Measurements from ENCODE around the gene TPM1. TPM values are rescaled to one million over a fixed set of nuclear protein-coding genes. Genes with fewer than 3 reads are reported as not detected.

TPM1 gene
- total RNA-seq, 2 donors from 2014 or later: 10.4 to 32.4 TPM

DNA sequence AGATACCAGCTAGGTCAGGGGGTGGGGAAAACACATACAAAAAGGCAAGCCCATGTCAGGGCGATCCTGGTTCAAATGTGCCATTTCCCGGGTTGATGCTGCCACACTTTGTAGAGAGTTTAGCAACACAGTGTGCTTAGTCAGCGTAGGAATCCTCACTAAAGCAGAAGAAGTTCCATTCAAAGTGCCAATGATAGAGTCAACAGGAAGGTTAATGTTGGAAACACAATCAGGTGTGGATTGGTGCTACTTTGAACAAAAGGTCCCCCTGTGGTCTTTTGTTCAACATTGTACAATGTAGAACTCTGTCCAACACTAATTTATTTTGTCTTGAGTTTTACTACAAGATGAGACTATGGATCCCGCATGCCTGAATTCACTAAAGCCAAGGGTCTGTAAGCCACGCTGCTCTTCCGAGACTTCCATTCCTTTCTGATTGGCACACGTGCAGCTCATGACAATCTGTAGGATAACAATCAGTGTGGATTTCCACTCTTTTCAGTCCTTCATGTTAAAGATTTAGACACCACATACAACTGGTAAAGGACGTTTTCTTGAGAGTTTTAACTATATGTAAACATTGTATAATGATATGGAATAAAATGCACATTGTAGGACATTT, 28.9 kb downstream of the TPM1 start:
- Mint-ChIP-seq H3K4me1 (peaks cover 12% of the 10 kb centered on the region), H3K36me3 (ENCODE audit: low read depth) (peaks cover 4% of the 10 kb centered on the region), H3K4me3 (no peak overlapping the region), H3K27ac (no peak overlapping the region), H3K27me3 (no peaks in the 10 kb centered on the region)
- ATAC-seq (no peak), DNase-seq (no peak)
- H3K9me3 ChIP-seq (ENCODE audit: control insufficient read depth, low read length, poor library complexity, severe bottlenecking): no peaks in the 10 kb centered on the region

DNA sequence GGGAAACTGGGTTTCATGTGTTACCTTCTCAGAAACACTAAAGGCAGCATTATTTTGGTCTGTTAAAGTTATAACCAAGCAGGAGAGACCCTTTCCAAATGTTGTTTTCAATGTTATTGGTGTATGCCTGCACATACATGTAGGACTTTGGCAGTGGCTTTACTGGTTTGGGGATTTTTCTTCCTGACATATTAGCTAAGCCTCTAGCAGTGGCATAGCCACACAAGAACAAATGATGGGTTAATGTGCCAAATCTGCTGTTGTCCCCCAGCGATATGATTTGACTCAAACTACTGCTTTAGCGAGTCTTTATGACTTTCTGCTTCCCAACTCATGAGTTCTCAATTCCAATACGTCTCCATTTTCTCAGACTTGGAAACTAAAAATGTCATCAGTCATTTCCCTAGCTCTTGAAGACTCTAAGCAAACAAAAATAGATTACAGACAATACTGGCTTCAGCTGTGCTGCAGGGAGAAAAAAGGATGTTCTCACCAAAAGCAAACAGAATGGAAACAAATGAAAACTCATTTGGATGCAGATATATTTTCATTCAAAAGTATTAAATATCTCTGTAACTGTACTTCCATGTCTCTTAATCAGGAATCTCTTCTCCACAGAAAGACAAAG, 29.6 kb downstream of the TPM1 start:
- ATAC-seq (no peak), DNase-seq (no peak)
- no peak overlapping the region for H3K4me3 Mint-ChIP-seq
- H3K4me1 Mint-ChIP-seq: peaks cover 16% of the 10 kb centered on the region
- H3K36me3 Mint-ChIP-seq (ENCODE audit: low read depth): peaks cover 4% of the 10 kb centered on the region
- no peak overlapping the region for H3K27ac Mint-ChIP-seq
- peaks cover 3% of the 10 kb centered on the region for H3K27me3 Mint-ChIP-seq
- no peaks in the 10 kb centered on the region for H3K9me3 ChIP-seq (ENCODE audit: control insufficient read depth, low read length, poor library complexity, severe bottlenecking)

DNA sequence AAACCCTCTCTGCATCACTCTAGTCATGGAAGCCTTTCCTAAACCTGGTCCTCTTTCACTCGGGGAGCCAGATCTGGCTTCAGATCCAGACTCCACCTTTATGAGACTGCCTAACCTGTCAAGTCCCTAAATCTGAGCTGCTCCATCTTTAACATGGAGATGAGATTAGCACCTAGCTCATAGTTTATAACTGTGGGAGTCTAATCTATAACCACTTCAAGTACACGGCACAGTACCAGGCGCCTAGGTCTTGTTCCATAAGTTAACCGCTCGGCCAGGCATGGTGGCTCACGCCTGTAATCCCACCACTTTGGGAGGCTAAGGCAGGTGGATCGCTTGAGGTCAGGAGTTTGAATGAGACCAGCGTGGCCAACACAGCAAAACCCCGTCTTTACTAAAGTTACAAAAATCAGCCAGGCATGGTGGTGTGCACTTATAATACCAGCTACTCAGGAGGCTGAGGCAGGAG, 30.3 kb downstream of the TPM1 start:
- no peak overlapping the region for H3K27ac Mint-ChIP-seq
- no peak overlapping the region for H3K4me3 Mint-ChIP-seq
- H3K27me3 Mint-ChIP-seq: peaks cover 10% of the 10 kb centered on the region
- ATAC-seq (no peak), DNase-seq (no peak)
- H3K4me1 Mint-ChIP-seq: peaks cover 16% of the 10 kb centered on the region
- no peaks in the 10 kb centered on the region for H3K9me3 ChIP-seq (ENCODE audit: control insufficient read depth, low read length, poor library complexity, severe bottlenecking)
- H3K36me3 Mint-ChIP-seq (ENCODE audit: low read depth): peaks cover 4% of the 10 kb centered on the region

DNA sequence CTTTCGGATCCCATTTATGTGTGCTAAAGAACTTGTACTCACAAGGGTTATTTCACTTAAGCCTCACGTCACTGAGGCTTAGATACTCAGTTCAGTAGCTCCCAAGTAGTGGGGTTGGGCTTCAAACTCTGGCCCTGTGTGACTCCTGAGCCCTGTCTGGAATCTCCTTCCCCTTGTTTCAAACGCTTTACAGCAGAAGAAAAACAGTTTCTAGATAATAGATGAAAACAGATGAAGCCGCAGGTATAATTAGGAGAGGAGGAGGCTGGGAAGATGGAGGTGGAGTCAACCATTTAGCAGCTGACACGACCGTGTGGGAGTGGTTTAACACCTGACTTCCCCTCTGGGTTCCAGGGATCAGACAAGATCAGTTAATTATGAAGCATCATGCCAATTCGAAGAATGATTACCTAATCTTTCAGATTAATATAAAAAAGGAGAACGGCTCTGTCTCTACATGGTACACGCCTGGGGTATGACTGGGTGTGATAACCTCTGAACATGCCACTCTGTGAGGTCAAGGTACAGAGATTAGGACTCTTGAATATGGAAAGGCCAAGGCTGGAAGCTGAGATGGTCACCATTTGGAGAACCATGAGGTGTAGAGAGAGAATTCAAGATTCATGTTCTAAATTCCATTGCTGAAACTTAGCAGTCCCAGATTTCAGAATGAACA, 31.1 kb downstream of the TPM1 start:
- Mint-ChIP-seq H3K27ac (no peak overlapping the region), H3K4me1 (peaks cover 16% of the 10 kb centered on the region), H3K27me3 (peaks cover 18% of the 10 kb centered on the region), H3K4me3 (no peak overlapping the region), H3K36me3 (ENCODE audit: low read depth) (no peaks in the 10 kb centered on the region)
- ATAC-seq (no peak), DNase-seq (no peak)
- no peaks in the 10 kb centered on the region for H3K9me3 ChIP-seq (ENCODE audit: control insufficient read depth, low read length, poor library complexity, severe bottlenecking)

DNA sequence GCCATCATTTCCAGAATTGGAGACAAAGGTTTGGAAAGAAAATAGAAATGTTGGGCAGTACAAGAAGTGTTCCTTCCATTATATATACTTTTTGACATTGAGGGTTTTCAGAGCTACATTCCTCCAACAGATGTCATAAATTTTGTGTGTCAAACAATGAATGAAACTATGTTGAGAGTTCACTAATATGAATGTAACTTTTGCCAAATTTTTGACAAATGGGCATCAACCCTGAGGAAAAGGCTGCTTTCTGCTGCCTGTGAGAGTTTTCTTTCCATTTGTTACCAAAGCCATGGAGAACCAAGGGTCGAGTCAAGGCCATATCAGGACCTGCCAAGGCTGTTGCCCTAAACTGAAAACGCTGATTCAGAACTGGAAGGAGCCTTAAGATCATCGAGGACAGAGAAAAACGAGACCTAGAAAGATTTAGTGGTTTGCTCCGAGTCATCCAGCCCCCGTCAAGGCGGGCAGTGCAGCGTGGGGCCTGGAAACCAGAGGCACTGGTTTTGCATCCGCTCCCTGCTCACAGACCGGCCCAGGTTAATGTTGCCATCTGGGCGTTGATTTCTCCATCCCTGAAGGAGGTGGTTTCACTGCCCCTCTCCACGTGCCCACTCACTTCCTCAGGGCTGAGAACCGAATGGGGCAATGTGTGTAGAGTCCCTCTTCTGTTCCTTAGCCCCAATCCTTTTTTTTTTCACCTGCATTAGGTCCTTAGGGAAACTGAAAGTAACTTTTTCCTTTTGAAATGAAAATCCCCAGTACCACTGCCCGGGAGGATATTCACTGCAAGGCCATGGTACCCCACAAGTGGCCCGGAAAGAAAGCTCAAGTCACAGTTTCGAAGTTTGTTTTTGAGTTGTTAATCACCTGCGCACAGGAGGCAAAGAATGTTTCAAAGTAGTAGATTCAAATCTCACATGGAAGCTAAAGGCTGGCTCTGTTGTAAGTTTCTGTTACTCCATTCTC, 32.8 kb downstream of the TPM1 start:
- DNase-seq (no peak), ATAC-seq (no peak)
- no peaks in the 10 kb centered on the region for H3K9me3 ChIP-seq (ENCODE audit: control insufficient read depth, low read length, poor library complexity, severe bottlenecking)
- Mint-ChIP-seq H3K4me3 (no peak overlapping the region), H3K4me1 (peaks cover 16% of the 10 kb centered on the region), H3K36me3 (ENCODE audit: low read depth) (no peaks in the 10 kb centered on the region), H3K27ac (no peak overlapping the region), H3K27me3 (peaks cover 34% of the 10 kb centered on the region)

DNA sequence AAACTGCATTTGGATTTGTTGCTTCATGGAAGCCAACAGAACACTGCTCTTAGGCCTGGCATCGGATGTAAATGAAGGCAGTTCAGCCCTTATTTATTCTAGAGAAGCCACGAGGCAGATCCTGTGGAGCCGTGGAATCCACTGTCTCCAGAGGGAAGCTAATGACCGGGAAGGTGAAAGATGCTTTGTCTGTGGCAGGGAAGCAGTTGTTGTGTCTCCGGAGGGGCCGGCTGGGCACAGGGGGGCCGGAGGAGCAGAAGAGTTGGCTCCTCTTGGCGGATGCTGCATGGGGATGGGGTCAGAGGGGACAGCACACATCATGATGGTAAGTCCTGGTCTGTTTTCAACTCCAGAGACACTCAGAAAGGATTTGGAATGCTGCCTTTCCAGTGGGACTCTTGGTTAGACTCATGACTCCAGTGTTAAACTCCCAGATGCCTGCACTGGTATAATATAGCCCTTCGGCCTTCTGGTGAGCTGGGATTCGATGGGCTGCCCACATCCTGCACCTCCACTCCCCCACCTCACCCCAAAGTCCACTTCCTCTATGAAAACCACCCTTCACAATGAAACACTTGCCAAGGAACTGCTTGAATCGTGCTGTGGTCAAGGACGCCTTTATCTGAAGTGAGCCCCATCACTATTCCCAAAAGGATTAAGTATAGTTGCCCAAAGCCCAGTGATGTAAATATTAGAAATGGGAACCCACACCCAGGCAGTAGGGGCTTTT, 33.6 kb downstream of the TPM1 start:
- ATAC-seq (no peak), DNase-seq (no peak)
- H3K4me1 Mint-ChIP-seq: peaks cover 16% of the 10 kb centered on the region
- peaks cover 43% of the 10 kb centered on the region for H3K27me3 Mint-ChIP-seq
- no peaks in the 10 kb centered on the region for H3K9me3 ChIP-seq (ENCODE audit: control insufficient read depth, low read length, poor library complexity, severe bottlenecking)
- no peak overlapping the region for H3K4me3 Mint-ChIP-seq
- no peaks in the 10 kb centered on the region for H3K36me3 Mint-ChIP-seq (ENCODE audit: low read depth)
- no peak overlapping the region for H3K27ac Mint-ChIP-seq

DNA sequence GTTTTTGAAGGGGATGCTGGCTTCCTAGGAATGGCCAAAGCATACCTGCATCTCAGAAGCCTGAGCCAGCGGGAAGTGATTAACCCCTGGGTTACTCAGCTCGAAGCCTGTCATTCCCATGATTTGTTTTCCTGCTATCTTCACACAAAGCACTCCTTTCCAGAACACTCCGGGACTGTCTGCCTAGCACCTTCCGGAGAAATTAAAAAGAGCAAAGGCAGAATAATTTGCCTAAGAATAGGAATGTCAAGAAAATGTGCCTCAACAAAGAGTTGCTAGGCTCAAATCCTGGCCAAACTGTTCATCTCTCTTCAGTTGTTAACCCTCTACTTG, 34.1 kb downstream of the TPM1 start:
- Mint-ChIP-seq H3K27ac (no peak overlapping the region), H3K36me3 (ENCODE audit: low read depth) (no peaks in the 10 kb centered on the region), H3K27me3 (peaks cover 47% of the 10 kb centered on the region), H3K4me1 (peaks cover 16% of the 10 kb centered on the region), H3K4me3 (no peak overlapping the region)
- ATAC-seq (no peak), DNase-seq (no peak)
- no peaks in the 10 kb centered on the region for H3K9me3 ChIP-seq (ENCODE audit: control insufficient read depth, low read length, poor library complexity, severe bottlenecking)

DNA sequence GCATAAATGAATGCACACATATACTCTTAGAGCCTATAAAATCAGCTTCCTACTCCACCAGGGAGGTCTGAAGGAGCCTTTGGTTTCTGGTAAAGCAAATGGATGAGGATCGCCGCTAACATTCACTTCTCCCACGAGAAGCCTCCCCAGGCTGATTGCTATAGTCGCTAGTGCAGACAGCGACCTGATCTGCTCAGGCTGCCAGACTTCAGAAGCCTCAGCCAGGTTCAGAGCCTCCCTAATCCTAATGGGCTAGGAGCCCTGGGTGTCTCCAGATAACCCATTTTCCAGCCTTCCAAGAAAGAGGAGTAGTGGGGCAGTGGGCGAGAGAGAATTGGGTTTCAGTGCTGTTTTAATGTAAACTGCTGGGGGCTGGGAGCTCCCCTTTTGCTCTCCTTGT, 35.4 kb downstream of the TPM1 start:
- Mint-ChIP-seq H3K27me3 (peaks cover 55% of the 10 kb centered on the region), H3K27ac (no peak overlapping the region), H3K4me1 (peaks cover 16% of the 10 kb centered on the region), H3K36me3 (ENCODE audit: low read depth) (no peaks in the 10 kb centered on the region), H3K4me3 (no peak overlapping the region)
- no peaks in the 10 kb centered on the region for H3K9me3 ChIP-seq (ENCODE audit: control insufficient read depth, low read length, poor library complexity, severe bottlenecking)
- no peak for DNase-seq
- ATAC-seq: no peak

DNA sequence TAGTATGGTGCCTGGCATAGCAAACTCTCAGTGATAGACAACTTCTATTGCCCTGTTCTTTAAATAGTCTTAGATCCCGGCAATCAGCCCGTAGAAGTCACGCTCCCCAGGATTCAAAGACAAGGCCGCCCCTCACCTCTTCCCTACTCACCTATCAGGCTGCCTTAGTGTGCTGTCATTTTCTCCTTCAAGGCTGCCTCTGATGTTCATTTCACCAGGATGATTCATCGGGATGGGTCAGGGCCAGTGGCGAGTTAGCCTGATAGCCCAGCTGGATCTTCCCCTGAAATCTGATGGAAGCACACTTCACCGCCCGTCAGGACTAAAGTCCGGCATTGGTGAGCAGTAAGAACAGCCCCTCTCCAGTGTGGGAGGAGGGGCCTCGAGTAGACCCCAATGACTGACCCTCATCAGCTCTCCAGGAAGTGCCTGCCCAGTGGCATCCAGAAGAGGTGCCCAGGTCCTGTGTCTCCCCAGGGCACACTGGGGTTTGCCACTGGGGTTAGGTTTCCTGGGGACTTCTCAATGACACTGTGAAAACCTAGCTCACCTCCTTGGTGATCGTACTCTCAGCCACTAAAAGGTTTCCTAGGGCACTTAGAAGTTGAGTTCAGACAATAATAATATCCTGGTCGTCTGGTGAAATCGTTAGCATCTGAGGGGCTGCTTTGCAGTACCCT, 37.5 kb downstream of the TPM1 start:
- Mint-ChIP-seq H3K27me3 (peaks cover 61% of the 10 kb centered on the region), H3K4me1 (peaks cover 12% of the 10 kb centered on the region), H3K4me3 (no peak overlapping the region), H3K36me3 (ENCODE audit: low read depth) (no peaks in the 10 kb centered on the region), H3K27ac (no peak overlapping the region)
- no peak for ATAC-seq
- no peak for DNase-seq
- no peaks in the 10 kb centered on the region for H3K9me3 ChIP-seq (ENCODE audit: control insufficient read depth, low read length, poor library complexity, severe bottlenecking)

DNA sequence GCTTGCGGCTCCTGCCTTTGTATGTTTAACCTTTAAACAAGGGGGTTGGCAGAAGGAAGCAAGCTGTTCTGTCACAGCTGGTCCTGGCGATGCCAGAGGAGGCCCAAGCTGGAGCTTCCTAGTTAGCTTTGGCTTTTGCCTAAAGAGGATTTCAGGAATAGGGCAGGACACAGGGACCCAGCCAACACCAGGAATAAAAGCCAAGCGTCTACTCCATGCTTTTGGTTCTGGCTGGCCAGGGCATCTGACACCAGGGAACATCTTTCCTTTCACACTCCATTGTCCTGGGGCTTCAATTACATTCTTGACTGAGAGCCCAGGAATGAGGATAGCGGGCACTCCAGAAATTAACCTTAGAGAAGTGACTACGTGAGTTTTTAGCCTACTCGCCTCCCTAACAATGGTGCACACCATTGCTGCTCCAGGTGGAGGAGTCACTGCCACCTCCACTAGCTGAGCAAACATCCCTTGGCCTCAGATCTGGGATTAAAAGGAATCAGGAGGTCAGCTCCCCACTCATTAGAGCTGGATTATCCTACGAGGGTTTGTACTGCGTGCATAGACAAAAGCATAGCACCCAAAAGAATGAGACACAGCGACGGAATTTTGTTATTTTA, 38.2 kb downstream of the TPM1 start:
- no peak for DNase-seq
- H3K9me3 ChIP-seq (ENCODE audit: control insufficient read depth, low read length, poor library complexity, severe bottlenecking): no peaks in the 10 kb centered on the region
- Mint-ChIP-seq H3K27me3 (peaks cover 61% of the 10 kb centered on the region), H3K27ac (no peak overlapping the region), H3K4me3 (no peak overlapping the region), H3K4me1 (peaks cover 7% of the 10 kb centered on the region), H3K36me3 (ENCODE audit: low read depth) (no peaks in the 10 kb centered on the region)
- no peak for ATAC-seq

DNA sequence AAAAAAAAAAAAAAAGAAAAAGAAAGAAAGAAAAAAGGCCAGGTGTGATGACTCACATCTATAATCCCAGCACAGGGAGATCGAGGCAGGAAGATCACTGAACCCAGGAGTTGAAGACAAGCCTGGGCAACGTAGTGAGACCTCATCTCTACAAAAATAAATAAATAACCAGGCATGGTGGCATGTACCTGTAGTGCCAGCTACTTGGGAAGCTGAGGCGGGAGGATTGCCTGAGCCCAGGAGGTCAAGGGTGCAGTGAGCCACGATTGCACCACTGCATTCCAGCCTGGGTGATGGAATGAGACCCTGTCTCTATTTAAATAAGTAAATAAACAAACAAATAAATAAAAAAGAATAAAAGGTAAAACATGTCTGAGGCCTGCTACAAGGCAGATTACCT, 39.8 kb downstream of the TPM1 start:
- no peaks in the 10 kb centered on the region for H3K9me3 ChIP-seq (ENCODE audit: control insufficient read depth, low read length, poor library complexity, severe bottlenecking)
- H3K27ac Mint-ChIP-seq: no peak overlapping the region
- no peak for DNase-seq
- peaks cover 56% of the 10 kb centered on the region for H3K27me3 Mint-ChIP-seq
- no peaks in the 10 kb centered on the region for H3K36me3 Mint-ChIP-seq (ENCODE audit: low read depth)
- no peak for ATAC-seq
- H3K4me1 Mint-ChIP-seq: no peaks in the 10 kb centered on the region
- H3K4me3 Mint-ChIP-seq: no peak overlapping the region

DNA sequence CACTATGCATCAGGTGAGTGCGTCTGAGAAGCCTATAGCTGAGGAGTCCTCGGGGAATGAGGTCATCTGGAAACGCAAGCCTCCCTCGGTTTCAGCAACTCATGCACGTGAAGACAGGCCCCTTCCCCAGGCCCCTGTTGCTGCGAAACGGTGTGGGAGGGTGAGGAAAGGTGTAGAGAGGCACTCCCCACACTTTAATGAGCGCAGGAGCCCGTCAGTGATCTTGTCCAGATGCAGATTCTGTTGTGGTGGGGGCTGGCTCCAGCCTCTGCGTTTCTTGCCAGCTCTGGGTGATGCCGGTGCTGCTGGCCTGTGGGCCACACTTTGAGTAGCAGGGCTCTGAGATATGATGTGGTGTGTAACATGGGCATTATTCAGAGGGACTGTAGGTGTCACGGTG, 40.5 kb downstream of the TPM1 start:
- H3K4me1 Mint-ChIP-seq: no peaks in the 10 kb centered on the region
- ATAC-seq: no peak
- H3K4me3 Mint-ChIP-seq: no peak overlapping the region
- peaks cover 50% of the 10 kb centered on the region for H3K27me3 Mint-ChIP-seq
- no peaks in the 10 kb centered on the region for H3K36me3 Mint-ChIP-seq (ENCODE audit: low read depth)
- no peaks in the 10 kb centered on the region for H3K9me3 ChIP-seq (ENCODE audit: control insufficient read depth, low read length, poor library complexity, severe bottlenecking)
- no peak overlapping the region for H3K27ac Mint-ChIP-seq
- DNase-seq: no peak

All from T-helper 17 cell (primary cell).